ENCODE data around the gene CHIA.

Gene CHIA

GRCh38 chr1:111290630-111291029, at the start of gene CHIA:
CHIA (plus strand) TSS chr1:111290851; CDS start chr1:111310468, 19,617 bp downstream.
- no peak within 1 kb of the TSS for H3K9ac ChIP-seq (ENCODE audit: low read depth, low read length)
- no peaks in the 10 kb centered on the region for H3K4me1 ChIP-seq (ENCODE audit: insufficient read depth, low read length)
- H3K36me3 ChIP-seq (ENCODE audit: insufficient read depth, low read length) = no peaks in the 10 kb centered on the region
- no peaks in the 10 kb centered on the region for H3K9me3 ChIP-seq (ENCODE audit: control insufficient read depth, insufficient read depth, low read length)

DNA sequence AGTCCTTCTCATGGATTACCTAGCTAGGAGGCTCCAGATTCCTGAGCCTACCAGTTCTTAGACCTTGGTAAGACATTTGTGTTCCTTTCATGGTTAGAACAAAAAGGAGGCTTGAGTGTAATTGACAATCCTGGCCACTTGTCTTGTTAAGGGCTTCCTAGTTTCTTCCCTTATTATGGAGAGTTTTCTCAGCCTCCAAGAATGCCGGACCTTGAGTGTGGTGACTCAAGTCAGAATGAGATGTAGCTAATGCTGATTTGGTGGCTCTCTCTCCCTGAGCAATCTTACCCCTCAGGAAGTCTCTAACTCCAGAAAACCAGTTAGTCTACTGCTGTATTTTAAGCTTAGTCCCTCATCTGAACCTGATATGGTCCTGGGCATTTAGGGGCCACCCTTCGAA, 48.9 kb upstream of the CHIA start:
- Histone ChIP-seq H3K4me1 (ENCODE audit: insufficient read depth, low read length) (no peaks in the 10 kb centered on the region), H3K9me3 (ENCODE audit: control insufficient read depth, insufficient read depth, low read length) (no peaks in the 10 kb centered on the region), H3K36me3 (ENCODE audit: insufficient read depth, low read length) (no peaks in the 10 kb centered on the region), H3K9ac (ENCODE audit: low read depth, low read length) (no peak overlapping the region)

DNA sequence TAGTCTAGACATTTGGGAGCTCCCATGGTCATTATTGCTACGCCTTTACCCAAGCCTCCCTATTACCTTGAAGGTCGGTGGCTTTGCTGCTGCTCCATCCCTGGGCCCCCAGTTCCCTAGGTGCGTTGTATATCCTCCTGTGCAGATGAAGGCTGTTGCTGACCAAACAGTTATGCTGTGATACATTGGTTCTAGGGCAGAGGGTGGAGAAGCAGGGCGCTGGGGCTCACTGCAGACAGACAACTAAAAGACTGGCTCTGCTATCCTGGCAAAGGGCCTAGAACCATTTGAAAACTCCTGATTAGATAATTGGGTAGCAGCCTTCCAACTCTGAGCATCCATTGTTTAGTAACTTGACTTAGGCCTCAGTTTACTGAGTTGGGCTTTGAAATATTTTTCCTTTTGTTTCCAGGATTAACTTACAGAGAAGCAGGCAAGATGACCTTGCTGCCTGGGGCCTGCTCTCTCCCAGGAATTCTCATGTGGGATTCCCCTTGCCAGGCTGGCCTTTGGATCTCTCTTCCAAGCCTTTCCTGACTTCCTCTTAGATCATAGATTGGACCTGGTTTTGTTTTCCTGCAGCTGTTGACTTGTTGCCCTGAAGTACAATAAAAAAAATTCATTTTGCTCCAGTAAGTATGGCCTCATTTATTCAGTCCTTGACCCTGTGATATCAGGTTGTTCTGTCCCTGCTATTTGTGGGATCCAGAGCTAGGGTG, 47.7 kb upstream of the CHIA start:
- no peaks in the 10 kb centered on the region for H3K36me3 ChIP-seq (ENCODE audit: insufficient read depth, low read length)
- H3K9ac ChIP-seq (ENCODE audit: low read depth, low read length) = no peak overlapping the region
- H3K4me1 ChIP-seq (ENCODE audit: insufficient read depth, low read length) = no peaks in the 10 kb centered on the region
- H3K9me3 ChIP-seq (ENCODE audit: control insufficient read depth, insufficient read depth, low read length) = no peaks in the 10 kb centered on the region

- no peaks in the 10 kb centered on the region for H3K9me3 ChIP-seq (ENCODE audit: control insufficient read depth, insufficient read depth, low read length)
- H3K36me3 ChIP-seq (ENCODE audit: insufficient read depth, low read length) = no peaks in the 10 kb centered on the region
- H3K9ac ChIP-seq (ENCODE audit: low read depth, low read length) = no peak overlapping the region
- H3K4me1 ChIP-seq (ENCODE audit: insufficient read depth, low read length) = no peaks in the 10 kb centered on the region
These were observed 43.4 kb upstream of the CHIA start for GRCh38 chr1:111247125-111247838.

GRCh38 chr1:111249960-111250359, 40.7 kb upstream of the CHIA start:
- Histone ChIP-seq H3K4me1 (ENCODE audit: insufficient read depth, low read length) (no peaks in the 10 kb centered on the region), H3K9me3 (ENCODE audit: control insufficient read depth, insufficient read depth, low read length) (no peaks in the 10 kb centered on the region), H3K36me3 (ENCODE audit: insufficient read depth, low read length) (no peaks in the 10 kb centered on the region), H3K9ac (ENCODE audit: low read depth, low read length) (no peak overlapping the region)

GRCh38 chr1:111251570-111251969, 39.1 kb upstream of the CHIA start:
- Histone ChIP-seq H3K9me3 (ENCODE audit: control insufficient read depth, insufficient read depth, low read length) (no peaks in the 10 kb centered on the region), H3K36me3 (ENCODE audit: insufficient read depth, low read length) (no peaks in the 10 kb centered on the region), H3K9ac (ENCODE audit: low read depth, low read length) (no peak overlapping the region), H3K4me1 (ENCODE audit: insufficient read depth, low read length) (no peaks in the 10 kb centered on the region)

DNA sequence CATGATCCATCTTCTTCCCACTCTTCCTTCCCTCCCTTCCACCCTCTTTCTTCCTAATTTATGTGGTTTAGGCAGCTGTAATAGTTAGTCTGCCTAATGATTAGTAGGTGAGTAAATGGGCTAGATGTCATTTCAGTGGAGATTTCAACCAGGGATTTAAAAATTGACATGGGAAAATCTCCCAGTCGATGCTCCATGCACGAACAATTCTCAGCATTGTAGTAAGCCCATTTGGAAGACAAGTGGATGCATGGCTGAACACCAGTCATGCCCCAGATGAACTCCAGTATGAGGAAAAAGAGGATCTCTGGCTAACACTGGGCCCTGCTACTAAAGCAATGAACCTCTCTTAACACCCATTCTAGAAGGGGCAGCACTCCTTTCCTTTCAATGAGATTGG, 37.9 kb upstream of the CHIA start:
- Histone ChIP-seq H3K4me1 (ENCODE audit: insufficient read depth, low read length) (no peaks in the 10 kb centered on the region), H3K9ac (ENCODE audit: low read depth, low read length) (no peak overlapping the region), H3K36me3 (ENCODE audit: insufficient read depth, low read length) (no peaks in the 10 kb centered on the region), H3K9me3 (ENCODE audit: control insufficient read depth, insufficient read depth, low read length) (no peaks in the 10 kb centered on the region)

DNA sequence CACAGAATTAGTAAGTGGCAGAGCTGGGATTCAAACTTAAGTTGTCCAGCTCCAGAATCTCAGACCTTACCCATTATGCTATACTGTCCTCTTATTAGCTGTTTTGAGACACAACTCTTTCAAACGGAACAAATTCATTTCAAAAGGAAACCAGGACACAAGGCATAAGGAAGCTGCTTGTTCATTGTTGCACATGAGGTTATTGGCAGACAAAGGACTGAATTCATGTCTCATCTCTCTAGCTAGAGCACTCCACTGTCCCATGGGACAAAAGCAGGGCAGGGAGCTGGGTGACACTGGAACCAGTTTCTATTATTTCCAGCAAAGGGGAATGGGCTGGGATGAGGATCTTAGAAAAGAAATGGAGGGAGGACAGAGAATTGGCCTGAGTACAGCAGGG, 36.8 kb upstream of the CHIA start:
- no peaks in the 10 kb centered on the region for H3K9me3 ChIP-seq (ENCODE audit: control insufficient read depth, insufficient read depth, low read length)
- H3K9ac ChIP-seq (ENCODE audit: low read depth, low read length) = no peak overlapping the region
- H3K4me1 ChIP-seq (ENCODE audit: insufficient read depth, low read length) = no peaks in the 10 kb centered on the region
- H3K36me3 ChIP-seq (ENCODE audit: insufficient read depth, low read length) = no peaks in the 10 kb centered on the region

- H3K9ac ChIP-seq (ENCODE audit: low read depth, low read length) = no peak overlapping the region
- peaks cover 3% of the 10 kb centered on the region; the same call in 1 of the 2 replicates for H3K4me1 ChIP-seq (ENCODE audit: insufficient read depth, low read length)
- no peaks in the 10 kb centered on the region for H3K36me3 ChIP-seq (ENCODE audit: insufficient read depth, low read length)
- no peaks in the 10 kb centered on the region for H3K9me3 ChIP-seq (ENCODE audit: control insufficient read depth, insufficient read depth, low read length)
These were observed 33.5 kb upstream of the CHIA start for GRCh38 chr1:111256988-111257658.

GRCh38 chr1:111267801-111268508, 22.7 kb upstream of the CHIA start:
- Histone ChIP-seq H3K36me3 (ENCODE audit: insufficient read depth, low read length) (no peaks in the 10 kb centered on the region), H3K9me3 (ENCODE audit: control insufficient read depth, insufficient read depth, low read length) (no peaks in the 10 kb centered on the region), H3K9ac (ENCODE audit: low read depth, low read length) (no peak overlapping the region), H3K4me1 (ENCODE audit: insufficient read depth, low read length) (peaks cover 5% of the 10 kb centered on the region; the same call in 1 of the 2 replicates)

DNA sequence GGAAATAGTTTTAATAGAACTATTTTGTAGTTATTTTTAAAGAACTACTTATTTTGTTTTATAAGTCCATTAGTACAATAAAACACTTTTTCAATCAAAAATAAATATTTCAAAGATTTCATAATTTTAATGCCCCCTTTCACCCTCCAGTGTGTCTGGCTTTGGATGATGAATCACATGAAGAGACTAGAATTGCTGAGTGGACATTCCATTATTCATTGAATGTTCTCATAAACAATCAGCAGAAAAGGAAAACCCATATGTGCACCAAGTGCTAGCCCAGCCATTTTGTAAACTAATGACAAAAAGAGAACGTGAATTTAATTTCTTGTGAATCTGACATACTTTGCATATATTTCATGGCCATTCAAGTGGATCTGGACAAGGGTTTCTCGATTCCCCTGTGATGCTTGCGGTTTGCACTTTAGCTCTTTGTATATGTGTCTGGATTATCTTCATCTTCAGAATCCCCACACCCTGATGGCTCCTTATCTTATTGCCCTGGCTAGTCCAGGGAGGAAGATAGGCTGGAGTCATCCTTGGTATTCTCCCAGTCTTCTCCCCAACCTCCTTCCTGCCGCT, 20.7 kb upstream of the CHIA start:
- H3K36me3 ChIP-seq (ENCODE audit: insufficient read depth, low read length) = no peaks in the 10 kb centered on the region
- H3K9me3 ChIP-seq (ENCODE audit: control insufficient read depth, insufficient read depth, low read length) = no peaks in the 10 kb centered on the region
- H3K4me1 ChIP-seq (ENCODE audit: insufficient read depth, low read length) = peaks cover 5% of the 10 kb centered on the region; the same call in 1 of the 2 replicates
- no peak overlapping the region for H3K9ac ChIP-seq (ENCODE audit: low read depth, low read length)

DNA sequence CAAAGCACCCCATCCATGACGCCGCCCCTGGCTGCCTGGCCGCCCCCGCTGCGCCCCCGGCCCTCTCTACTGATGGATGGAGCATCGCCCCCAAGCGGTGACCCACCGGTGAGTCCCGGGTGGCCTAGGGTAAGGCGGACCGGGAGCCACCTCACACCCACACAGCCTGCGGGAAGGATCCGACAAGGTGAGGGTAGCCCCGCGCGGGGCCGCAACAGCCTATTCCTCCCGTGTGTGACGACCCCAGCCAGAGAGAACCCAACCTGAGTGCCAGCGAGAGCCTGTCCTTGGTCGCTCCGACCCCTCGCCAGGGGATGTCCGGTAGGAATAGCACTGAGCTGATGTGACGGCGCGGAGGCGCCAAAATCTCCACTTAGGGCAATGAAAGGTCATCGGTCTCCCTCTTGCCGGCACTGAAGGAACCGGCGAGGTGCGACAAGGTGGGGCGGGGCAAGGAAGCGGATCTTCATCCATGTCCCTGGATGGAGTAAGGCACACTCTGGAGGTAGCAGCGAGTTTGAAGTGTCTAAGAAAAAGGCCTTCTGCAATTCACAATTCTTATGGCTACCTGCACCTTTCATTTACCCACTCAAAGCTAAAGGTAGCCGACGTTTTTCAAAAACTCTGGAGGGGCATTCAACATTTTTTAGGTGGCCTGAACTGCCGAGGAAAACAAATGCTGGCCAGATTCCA, 19.7 kb upstream of the CHIA start:
- no peaks in the 10 kb centered on the region for H3K36me3 ChIP-seq (ENCODE audit: insufficient read depth, low read length)
- H3K9ac ChIP-seq (ENCODE audit: low read depth, low read length) = no peak overlapping the region
- peaks cover 5% of the 10 kb centered on the region; the same call in 1 of the 2 replicates for H3K4me1 ChIP-seq (ENCODE audit: insufficient read depth, low read length)
- no peaks in the 10 kb centered on the region for H3K9me3 ChIP-seq (ENCODE audit: control insufficient read depth, insufficient read depth, low read length)

DNA sequence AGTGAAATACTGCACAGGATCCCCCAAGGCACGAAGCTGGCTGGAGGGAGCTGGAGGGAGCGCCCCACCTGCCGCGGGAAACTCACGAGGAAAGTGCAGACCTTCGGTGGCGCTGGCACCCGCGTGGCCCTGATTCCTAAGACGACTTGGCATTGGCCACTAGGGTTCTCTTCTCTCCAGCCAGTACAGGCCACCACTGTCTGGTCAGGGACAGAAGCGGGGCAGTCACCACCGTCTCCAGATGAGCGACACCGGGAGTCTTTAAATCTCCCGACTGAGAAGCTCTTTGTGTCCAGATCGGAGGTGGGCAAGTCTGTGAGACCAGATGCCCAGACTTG, 19.2 kb upstream of the CHIA start:
- Histone ChIP-seq H3K9me3 (ENCODE audit: control insufficient read depth, insufficient read depth, low read length) (no peaks in the 10 kb centered on the region), H3K36me3 (ENCODE audit: insufficient read depth, low read length) (no peaks in the 10 kb centered on the region), H3K9ac (ENCODE audit: low read depth, low read length) (no peak overlapping the region), H3K4me1 (ENCODE audit: insufficient read depth, low read length) (peaks cover 5% of the 10 kb centered on the region; the same call in 1 of the 2 replicates)

DNA sequence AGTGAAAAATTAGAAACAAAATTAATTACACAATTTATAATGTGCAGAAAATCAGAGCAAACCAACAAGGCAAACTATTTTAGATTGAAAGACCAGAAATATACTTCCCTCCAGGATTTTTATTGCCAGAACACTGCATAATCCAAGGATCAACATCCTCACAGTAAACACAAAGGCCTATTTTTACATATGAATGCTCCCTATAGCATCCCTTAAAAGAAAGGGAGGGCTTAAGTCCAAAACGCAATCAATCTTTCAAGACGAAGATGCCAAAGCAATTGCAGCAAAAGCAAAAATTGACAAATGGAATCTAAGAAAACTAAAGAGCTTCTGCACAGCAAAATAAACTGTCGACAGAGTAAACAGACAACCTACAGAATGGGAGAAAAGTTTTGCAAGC, 18.6 kb upstream of the CHIA start:
- H3K36me3 ChIP-seq (ENCODE audit: insufficient read depth, low read length) = no peaks in the 10 kb centered on the region
- peaks cover 5% of the 10 kb centered on the region; the same call in 1 of the 2 replicates for H3K4me1 ChIP-seq (ENCODE audit: insufficient read depth, low read length)
- no peaks in the 10 kb centered on the region for H3K9me3 ChIP-seq (ENCODE audit: control insufficient read depth, insufficient read depth, low read length)
- no peak overlapping the region for H3K9ac ChIP-seq (ENCODE audit: low read depth, low read length)
